ENCODE data around the gene KCNJ9. TPM values are rescaled to one million over a fixed set of nuclear protein-coding genes. Genes with fewer than 3 reads are reported as not detected.

The KCNJ9 gene
- total RNA-seq, 6 experiments from 2014 or later = not detected

DNA sequence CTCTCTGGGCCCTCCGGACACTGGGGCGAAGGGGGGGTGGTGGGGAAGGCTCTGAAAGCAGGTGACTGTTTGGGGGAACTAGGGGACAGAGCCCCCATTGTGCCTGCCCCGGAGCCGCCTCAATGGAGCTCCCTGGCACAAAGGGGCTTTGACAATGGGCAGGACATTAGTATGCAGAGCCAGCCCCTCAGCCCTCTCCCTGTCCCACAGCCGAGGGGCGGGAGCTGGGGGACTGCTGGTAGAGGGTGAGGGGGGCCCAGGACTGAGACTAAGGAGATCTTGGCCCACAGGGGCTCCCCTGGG, 19.2 kb upstream of the KCNJ9 start:
- H3K9me3 Mint-ChIP-seq = no peaks in the 10 kb centered on the region
- H3K36me3 Mint-ChIP-seq (ENCODE audit: low read depth) = no peaks in the 10 kb centered on the region
- H3K27ac Mint-ChIP-seq = no peak overlapping the region
- no peak overlapping the region for H3K4me3 Mint-ChIP-seq
- DNase-seq = no peak
- H3K27me3 Mint-ChIP-seq (ENCODE audit: insufficient read depth) = peaks cover 59% of the 10 kb centered on the region
- no peaks in the 10 kb centered on the region for H3K4me1 Mint-ChIP-seq (ENCODE audit: low read depth)
- TF ChIP-seq, protein P1, sequence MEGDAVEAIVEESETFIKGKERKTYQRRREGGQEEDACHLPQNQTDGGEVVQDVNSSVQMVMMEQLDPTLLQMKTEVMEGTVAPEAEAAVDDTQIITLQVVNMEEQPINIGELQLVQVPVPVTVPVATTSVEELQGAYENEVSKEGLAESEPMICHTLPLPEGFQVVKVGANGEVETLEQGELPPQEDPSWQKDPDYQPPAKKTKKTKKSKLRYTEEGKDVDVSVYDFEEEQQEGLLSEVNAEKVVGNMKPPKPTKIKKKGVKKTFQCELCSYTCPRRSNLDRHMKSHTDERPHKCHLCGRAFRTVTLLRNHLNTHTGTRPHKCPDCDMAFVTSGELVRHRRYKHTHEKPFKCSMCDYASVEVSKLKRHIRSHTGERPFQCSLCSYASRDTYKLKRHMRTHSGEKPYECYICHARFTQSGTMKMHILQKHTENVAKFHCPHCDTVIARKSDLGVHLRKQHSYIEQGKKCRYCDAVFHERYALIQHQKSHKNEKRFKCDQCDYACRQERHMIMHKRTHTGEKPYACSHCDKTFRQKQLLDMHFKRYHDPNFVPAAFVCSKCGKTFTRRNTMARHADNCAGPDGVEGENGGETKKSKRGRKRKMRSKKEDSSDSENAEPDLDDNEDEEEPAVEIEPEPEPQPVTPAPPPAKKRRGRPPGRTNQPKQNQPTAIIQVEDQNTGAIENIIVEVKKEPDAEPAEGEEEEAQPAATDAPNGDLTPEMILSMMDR (IDR thresholded peaks at IDR 0.05) = no peak

DNA sequence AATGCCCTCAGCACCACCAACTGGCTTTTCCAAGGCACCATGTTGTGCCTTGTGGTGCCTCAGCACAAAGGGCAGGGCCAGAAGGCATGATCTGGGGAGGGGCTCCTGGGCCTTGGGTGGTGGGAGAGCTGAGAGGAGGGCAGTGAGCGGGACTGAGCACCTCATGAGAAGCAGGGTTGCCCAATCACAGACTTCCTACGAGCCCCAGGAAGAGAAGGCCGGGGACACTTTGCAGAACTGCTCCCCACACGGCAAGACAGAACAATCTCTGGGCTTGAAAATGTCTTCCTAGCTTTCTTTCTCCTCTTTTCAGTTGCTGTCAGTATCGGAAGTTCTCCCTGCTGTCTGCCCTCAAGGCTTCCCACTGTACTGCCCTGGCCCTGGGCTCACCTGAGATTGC, 18.2 kb upstream of the KCNJ9 start:
- H3K36me3 Mint-ChIP-seq (ENCODE audit: low read depth) = no peaks in the 10 kb centered on the region
- H3K4me3 Mint-ChIP-seq = no peak overlapping the region
- no peaks in the 10 kb centered on the region for H3K4me1 Mint-ChIP-seq (ENCODE audit: low read depth)
- DNase-seq = no peak
- H3K27ac Mint-ChIP-seq = no peak overlapping the region
- H3K9me3 Mint-ChIP-seq = no peaks in the 10 kb centered on the region
- TF ChIP-seq, protein P1 (IDR thresholded peaks at IDR 0.05) = no peak
- peaks cover 59% of the 10 kb centered on the region for H3K27me3 Mint-ChIP-seq (ENCODE audit: insufficient read depth)

GRCh38 chr1:160064164-160064563, 17.2 kb upstream of the KCNJ9 start:
- H3K27ac Mint-ChIP-seq = no peak overlapping the region
- DNase-seq = no peak
- TF ChIP-seq, protein P1 (IDR thresholded peaks at IDR 0.05) = no peak
- no peaks in the 10 kb centered on the region for H3K36me3 Mint-ChIP-seq (ENCODE audit: low read depth)
- H3K4me1 Mint-ChIP-seq (ENCODE audit: low read depth) = no peaks in the 10 kb centered on the region
- H3K9me3 Mint-ChIP-seq = no peaks in the 10 kb centered on the region
- peaks cover 63% of the 10 kb centered on the region for H3K27me3 Mint-ChIP-seq (ENCODE audit: insufficient read depth)
- no peak overlapping the region for H3K4me3 Mint-ChIP-seq

- Mint-ChIP-seq H3K36me3 (ENCODE audit: low read depth) (no peaks in the 10 kb centered on the region), H3K4me1 (ENCODE audit: low read depth) (no peaks in the 10 kb centered on the region), H3K27me3 (ENCODE audit: insufficient read depth) (peaks cover 58% of the 10 kb centered on the region), H3K9me3 (no peaks in the 10 kb centered on the region), H3K4me3 (no peak overlapping the region), H3K27ac (no peak overlapping the region)
- DNase-seq = no peak
- TF ChIP-seq, protein P1 (IDR thresholded peaks at IDR 0.05) = no peak
These were observed 16.6 kb upstream of the KCNJ9 start for GRCh38 chr1:160064746-160065145.

- Mint-ChIP-seq H3K4me3 (no peak overlapping the region), H3K27me3 (ENCODE audit: insufficient read depth) (peaks cover 62% of the 10 kb centered on the region), H3K9me3 (no peaks in the 10 kb centered on the region), H3K27ac (no peak overlapping the region), H3K4me1 (ENCODE audit: low read depth) (peaks cover 6% of the 10 kb centered on the region; the same call in 1 of the 2 replicates), H3K36me3 (ENCODE audit: low read depth) (no peaks in the 10 kb centered on the region)
- no peak for DNase-seq
- TF ChIP-seq, protein P1 (IDR thresholded peaks at IDR 0.05) = no peak
These were observed 14.3 kb upstream of the KCNJ9 start for GRCh38 chr1:160066829-160067745.
